ENCODE results near the gene DCAF12.

The DCAF12 gene

DNA sequence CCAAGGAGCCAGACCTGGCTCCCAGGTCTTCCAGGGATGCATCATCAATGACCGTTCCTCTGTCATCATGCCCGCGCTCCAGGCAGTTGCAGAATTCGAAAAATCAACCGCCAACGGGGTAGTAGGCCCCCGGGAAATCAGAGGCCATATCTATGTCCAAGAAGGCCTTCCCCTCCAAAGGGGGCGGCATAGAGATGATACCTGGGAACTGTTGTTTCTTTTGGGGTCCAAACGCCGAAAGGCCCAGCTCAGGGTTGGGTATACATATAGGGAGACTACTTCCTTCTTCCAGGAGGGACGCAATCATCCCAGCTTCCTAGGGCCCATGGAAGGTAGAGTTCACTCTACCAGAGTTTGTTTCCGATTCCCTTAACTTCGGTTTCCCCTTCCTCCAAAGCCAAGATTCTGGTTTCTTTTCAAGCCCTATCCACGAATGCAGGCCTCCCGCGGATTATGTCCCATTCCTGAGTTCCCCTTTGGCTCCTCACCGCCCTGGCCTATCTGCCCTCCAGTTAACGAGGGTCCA lies 754 bp downstream of the DCAF12 start:
- no peak for DNase-seq (ENCODE audit: low spot score)

DNA sequence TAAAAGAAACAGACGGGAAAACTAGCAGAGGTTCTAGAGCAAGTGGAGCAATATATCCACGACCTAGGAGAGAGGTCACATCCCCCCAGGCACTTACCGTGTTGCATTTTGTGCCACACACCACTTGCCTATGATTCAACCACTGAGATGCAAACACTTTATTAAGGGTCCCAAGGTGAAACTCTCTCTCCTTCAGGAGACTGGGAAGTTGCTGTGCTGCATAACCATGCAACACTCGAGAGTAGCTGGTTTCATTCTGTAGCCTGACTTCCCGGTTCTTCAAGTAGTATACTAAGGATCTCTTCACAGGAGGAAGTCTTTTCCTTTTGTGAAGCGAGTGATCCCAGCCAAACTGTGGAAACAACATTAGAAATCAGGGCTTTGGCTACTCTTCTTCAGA lies 1.6 kb downstream of the DCAF12 start:
- no peak for DNase-seq (ENCODE audit: low spot score)

DNA sequence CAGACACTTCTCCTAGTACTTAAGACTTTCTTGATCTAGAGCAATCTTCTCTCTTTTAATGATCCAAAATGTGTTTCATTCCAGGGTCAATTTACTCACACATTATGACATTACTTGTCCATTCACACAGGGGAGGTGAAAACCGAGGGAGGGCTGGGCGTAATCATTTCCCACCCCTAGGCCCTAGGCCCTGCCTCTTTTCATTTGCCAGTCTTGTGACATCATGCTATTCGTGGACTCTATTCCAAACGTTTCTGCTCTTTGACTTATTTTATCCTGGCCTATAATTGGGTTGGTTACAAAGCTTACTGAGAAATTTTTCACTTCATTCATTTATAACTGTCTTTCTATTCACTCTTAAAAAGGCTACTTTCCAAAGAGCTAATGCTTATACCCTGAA lies 2.4 kb downstream of the DCAF12 start:
- no peak for DNase-seq (ENCODE audit: low spot score)

DNA sequence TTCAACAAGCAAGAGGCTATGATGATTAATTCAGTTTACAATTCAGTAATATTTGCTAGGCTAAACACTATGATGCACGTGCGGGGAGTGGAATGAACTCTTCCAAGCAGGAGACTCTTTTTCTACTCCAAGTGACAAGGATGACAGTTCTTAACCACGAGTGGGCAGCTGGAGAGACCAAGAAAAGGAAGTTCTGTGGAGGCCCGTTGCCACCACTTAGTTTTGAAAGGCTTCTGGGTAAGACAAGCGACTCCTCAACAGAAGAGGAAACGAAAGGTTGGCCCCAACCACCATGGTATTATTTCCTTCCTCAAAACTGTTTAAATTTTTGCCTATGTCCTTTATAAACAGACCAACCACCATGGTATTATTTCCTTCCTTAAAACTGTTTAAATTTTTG lies 2.8 kb downstream of the DCAF12 start:
- peak; percentile 60 for DNase-seq (ENCODE audit: low spot score)

DNA sequence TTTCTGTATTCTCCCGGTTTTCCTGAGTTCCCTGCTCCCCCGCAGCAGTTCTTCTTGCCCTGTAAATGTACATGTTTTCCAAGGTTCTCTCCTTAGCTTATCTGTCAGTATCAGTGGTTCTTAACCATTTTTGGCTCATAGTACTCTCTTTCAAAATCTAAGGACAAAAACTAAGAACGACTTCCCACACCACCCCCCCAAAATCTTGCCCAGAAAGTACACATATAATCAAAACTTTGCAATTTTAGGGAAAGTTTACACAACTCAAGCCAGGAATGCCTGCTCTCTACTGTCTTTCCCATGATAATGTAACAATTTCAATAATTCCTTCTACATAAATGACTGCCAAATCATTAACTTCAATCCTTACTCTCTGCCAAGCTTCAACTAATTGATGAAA lies 4.5 kb downstream of the DCAF12 start:
- DNase-seq (ENCODE audit: low spot score) = no peak

DNA sequence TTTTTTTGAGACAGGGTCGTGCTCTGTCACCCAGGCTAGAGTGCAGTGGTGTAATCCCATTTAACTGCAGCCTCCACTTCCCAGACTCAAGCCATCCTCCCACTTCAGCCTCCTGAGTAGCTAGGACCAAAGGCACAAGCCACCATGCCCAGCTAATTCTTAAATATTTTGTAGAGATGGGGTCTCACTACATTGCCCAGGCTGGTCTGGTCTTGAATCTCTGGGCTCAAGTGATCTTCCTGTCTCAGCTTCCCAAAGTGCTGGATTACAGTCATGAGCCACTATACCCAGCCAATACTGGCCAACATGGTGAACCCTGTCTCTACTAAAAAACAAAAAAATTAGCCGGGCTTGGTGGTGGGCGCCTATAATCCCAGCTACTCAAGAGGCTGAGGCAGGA lies 6.8 kb downstream of the DCAF12 start:
- DNase-seq (ENCODE audit: low spot score) = no peak

DNA sequence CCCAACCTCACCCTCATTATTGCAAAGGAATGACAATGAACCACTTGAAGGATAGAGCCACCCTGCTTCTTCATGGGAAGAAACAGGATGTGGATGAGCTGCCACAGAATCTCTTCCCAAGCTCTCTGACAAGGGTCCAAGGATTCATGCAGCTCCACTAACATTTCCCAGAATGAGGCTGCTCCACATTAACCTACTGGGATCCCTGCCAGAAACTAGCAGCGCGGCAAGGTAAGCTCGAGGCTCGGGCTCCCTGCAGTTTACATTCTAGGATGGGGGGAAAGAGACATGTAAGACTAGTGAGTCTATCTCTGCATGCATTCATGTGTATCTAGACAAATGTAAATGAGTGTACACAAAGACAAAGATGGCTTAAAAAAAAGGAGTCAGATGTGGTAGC lies 12.1 kb downstream of the DCAF12 start:
- DNase-seq (ENCODE audit: low spot score) = no peak

DNA sequence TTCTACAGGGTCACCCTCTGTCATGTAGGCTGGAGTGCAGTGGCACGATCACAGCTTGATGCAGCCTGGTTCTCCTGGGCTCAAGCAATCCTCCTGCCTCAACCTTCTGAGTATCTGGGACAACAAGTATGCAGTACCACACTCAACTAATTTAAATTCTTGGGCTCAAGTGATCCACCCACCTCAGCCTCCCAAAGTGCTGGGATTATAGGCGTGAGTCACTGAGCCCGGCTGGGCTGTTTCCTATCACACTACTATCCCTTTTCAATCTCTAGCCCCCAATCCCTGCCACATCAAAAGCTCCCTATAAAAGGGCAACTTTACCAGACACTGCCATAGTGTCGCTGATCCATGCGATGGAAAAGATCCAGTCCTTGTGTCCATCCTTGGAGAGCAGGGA lies 20.4 kb downstream of the DCAF12 start:
- no peak for DNase-seq (ENCODE audit: low spot score)

DNA sequence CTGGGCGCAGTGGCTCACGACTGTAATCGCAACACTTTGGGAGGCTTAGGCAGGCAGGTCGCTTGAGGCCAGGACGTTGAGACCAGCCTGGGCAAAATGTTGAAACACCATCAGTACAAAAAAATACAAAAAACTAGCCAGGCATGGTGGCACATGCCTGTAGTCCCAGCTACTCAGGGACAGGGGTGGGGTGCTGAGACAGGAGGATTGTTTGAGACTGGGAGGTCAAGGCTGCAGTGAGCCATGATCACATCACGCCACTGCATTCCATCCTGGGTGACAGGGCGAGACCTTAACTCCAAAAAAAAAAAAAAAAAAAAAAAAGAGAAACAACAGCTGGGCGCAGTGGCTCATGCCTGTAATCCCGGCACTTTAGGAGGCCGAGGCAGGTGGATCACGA lies 23.7 kb downstream of the DCAF12 start:
- DNase-seq (ENCODE audit: low spot score) = no peak

DNA sequence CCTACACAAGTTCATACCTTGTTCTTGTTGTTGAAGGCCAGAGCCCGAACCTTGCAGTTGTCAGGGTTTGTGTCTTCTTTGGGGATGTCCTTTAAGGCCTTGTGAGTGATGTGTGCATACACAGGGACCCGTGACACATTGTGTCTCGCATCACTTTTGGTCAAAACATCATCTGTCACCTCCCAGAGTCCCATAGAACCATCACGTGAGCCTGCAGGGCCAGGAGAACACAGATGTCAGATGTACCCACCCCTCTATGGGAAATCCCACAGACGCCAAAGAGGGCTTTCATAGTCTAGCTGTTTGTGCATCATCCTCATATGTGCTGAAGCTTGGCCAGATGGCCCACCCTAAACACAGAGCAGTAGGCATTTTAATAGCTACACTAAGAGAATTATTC lies 28.2 kb downstream of the DCAF12 start:
- no peak for DNase-seq (ENCODE audit: low spot score)

DNA sequence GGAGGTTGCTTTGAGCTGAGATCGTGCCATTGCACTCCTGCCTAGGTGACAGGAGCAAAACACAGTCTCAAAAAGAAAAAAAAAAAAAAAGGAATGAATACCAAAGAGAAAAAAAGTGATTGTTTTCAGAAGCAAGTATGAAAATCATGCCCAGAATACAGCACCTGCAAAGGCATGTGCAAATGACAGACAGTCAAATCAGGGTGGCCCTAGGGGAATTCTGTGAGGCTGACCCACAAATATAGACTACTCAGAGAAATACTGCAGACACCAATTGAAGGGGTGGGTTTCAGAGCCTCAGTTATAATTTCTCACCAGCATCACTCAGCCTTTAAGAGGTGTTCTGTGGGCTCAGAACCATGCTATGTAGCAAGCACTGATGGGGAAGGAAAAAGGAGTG lies 28.6 kb downstream of the DCAF12 start:
- DNase-seq (ENCODE audit: low spot score) = no peak

DNA sequence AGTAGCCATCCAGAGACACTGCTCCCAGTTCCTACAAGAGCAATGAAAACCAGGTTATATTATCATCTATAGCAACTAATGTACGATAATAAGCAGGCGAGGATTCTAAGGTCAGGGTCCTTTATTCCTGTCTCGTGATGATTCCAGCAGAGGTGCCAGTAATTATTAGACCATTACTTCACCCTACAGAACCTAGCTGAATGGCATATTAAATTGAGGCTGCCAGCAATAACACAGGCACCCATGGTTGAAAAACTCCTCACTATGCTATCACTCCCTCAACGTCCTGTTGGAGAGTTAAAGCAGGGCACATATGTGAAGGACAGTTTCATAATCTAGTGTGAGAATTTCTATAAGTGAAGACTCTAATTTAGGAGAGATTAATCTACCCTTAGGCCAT lies 29.7 kb downstream of the DCAF12 start:
- no peak for DNase-seq (ENCODE audit: low spot score)

DNA sequence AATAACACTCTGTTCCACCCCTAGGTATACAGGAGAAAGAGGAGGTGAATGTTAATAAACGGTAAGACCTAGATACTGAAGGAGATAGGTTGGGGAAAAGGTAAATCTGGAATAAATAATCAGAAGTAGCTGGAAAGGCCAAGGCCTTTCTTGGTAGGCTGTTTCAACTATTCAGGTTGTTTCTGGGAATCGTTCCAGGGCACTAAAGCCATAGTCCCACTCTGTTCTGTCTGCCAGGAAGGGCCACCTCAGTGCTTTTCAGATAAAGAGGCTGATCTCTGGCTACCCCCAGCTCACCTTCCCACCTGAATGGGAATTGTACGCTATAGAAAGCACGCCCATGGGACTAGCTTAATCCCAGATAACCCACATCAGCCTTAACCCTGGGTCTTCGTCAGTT lies 32.9 kb downstream of the DCAF12 start:
- DNase-seq (ENCODE audit: low spot score) = no peak

DNA sequence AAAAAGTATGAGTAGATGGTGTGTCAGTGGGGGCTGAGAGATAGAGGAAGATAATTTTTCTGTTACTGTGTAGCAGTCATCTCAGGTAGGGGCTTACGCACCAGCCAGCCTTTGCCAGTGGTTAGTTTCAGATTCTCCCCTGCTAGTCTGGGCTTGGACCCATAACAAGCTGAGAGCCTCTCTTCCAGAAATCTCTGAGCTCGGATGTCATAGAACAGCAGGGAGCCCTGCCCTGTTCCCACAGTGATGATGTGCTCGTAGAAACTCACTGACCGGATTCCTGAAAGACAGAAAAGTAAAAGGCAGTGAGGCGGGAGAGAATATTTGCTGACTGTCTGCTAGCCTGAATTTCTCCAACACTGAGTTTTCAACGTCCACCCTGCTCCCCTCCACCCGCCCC lies 37.2 kb downstream of the DCAF12 start:
- peak; percentile 35 for DNase-seq (ENCODE audit: low spot score)

DNA sequence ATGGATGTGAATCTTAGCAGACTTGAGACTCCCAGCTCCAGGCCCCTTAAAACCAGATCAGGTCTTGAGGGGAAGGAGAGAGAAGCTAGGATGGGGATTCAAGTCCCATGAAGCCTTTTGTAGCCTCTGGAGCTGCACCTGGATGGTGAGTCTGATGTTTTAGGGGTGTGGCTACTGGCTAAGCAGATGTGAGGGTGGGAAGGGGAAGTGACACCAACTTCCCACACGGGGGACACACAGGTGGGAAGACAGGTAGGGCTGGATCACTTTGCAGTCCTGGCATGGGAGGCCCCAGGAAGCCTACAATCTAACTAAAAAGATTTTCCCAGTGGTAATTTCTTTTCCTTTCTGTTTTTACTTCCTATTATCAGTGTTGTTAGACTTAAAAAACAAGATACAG lies 39.1 kb downstream of the DCAF12 start:
- no peak for DNase-seq (ENCODE audit: low spot score)

DNA sequence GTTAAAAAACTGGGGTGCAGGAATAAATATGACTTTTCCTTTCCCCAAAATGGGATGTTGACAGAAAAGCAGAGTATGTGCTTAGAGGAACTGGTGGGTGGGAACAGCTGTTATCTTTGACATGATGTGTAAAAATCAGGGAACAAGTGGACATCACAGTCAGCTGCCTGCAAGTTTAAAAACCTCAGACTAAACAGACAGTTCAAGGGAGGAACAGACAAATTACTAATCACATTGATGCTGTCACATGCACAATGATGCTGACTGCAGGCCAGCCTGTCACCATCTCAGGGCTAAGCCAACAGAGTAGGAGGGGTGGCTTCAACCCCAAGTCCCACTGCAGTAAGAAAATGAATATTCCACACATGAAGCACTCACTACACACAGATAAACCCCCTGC lies 39.6 kb downstream of the DCAF12 start:
- peak; percentile 34 for DNase-seq (ENCODE audit: low spot score)

DNA sequence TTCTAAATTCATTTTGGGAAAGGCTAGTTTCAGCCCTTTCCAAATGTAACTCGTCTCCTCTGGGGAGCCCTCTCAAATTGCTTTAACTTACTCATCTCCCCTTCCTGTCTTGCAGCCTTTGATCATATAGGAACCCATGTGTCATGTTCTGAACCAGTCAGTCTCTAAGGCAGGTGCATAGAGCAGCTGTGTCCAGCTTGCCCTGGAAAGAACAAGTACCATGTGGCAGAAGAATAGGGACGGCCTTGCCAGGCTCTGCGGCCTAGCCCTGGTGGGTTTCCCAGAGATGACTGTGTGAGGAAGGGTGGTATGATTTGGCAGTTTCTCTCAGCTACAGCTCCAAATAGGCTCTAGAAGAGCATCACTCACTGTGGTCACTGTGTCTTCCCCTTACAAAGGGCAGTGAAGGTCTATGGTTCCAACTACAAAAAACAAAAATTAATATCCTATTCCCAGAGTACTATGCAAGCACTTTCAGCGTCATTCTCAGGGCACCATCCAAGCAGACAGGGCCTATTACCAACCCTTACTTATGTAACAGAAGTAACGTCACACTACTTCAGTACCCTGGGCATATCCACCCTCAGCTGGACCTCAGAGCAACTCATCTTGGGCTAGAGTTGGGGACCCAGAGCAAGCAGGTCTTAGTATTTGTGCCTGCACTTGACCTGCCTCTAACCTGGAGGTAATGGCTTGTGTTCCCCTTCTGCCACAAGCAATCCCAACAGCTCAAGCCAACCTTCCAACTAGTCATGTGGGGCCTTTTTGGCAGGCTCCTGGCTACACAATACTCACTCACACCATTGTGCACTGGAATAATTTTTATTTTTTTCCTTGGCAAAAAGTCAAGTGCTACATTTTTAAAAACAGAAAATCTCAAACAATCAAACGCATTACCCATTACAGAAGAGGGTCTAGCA lies 40.7 kb downstream of the DCAF12 start:
- peak; percentile 52 for DNase-seq (ENCODE audit: low spot score)

DNA sequence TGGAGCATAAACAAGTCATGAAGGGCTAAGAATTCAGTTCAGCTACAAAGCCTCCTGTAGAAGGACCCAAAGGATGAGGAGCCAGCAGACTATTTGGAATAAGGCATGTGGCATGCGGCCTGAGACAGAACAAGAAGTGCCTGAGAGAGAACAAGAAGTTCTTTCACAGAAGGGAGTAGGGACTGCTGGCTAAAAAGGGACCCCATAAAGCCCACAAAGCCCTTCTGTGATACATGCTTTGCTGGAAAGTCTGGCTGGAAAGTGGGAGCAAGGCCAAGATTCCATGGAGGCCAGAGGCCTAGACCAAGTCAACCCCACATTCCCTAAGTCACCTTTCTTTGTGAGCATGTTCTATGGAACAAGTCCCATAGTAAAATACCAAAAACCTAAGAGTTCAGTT lies 41.9 kb downstream of the DCAF12 start:
- peak; percentile 85 for DNase-seq (ENCODE audit: low spot score)

DNA sequence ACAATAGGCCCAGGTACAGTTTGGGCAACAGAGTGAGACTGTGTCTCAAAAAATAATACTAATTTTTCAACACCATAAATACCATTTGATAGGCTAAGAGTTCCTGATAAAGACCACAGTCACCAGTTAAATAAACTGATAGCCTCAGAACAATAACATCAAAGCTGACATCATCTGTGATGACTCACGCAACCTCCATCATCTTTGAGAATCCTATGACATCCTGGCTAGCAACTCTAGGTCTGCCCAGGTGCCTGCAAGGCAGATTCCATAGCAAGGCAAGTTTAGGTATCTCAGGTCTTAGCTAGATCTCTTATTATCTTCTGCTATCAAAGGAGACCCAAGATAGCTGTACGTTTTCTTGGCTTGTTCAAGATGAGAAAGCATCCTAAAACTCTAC lies 47.3 kb downstream of the DCAF12 start:
- no peak for DNase-seq (ENCODE audit: low spot score)

DNA sequence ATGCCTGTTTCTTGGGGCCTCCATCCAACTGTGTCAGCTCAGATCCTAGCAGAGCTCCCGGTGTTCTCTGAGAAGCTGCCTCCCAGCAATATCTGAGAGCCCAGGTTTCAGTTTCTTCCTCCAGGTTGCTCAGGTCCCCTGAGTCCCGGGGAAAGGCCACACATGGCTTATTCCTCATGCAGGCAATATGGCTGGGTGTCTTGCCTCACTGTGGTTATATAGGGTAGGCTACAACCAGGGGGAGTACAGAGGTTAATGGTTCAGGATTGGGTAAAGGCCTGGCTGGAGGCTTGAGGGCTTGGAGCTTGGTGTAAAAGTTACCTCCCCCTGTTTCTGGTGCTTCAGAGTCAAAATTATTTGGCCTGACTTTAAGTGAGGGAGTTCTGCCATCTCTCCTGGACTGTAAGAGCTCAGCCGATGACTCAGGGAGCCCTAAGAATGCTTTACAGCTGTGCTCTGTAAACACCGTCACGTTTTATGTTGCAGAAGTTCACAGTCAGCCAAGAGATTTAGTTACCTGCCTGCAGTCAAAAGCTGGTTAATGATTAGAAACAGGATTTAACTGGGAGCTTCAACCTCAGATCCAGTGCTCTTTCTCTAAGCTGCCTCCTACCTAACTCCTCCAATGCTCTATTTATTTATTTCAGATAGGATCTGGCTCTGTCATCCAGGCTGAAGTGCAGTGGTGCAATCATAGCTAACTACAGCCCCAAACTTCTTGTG lies 53.5 kb downstream of the DCAF12 start:
- DNase-seq (ENCODE audit: low spot score) = no peak

DNA sequence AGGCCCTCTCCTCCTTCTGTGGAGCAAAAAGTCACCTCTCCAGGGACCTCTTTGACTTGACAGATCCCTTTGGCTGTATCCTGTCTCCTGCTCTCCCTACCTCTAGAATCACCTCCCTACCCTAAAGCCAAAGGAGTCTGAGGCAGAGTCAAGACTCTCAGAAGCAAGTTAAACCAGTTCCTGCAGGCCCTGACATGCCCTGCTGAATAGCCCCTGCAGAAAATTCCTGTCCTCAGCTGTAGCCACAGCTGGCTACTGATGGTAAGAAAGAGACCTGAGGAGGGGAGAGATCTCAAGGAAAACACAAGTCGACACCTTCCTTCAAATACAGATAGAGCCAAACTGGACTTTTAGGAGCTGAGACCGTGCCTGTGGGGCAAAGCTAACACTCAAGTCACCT lies 54.1 kb downstream of the DCAF12 start:
- DNase-seq (ENCODE audit: low spot score) = no peak

DNA sequence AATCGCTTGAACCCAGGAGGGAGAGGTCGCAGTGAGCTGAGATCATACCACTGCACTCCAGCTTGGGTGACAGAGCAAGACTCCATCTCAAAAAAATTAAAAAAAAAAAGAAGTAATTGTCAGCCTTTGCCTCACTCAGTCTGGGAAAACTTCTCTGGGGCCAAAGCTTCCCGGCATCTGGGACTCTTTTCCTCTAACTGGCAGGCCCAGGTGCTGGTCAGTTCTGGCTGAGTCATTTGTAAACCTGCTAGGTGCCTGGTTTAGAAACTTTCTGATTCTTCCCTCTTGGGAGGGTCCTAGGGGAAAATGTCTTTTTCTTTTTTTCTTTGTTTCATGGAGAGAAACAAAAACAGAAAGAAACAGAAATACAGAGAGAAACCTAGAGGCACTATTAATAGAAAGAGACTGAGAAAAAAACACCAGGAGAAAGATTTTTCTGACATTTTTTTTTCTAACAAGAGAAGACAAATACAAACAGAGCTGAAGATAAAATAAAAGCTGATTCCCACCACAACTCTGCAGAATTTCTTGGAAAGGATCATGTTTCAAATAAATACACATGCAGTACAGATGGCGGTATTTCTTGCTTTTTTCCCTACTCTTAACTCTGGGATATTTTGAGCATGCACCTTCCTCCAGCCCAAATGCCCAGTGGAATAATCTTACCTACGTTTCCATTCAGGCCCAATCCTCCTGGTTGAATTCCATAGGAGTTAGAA lies 55.7 kb downstream of the DCAF12 start:
- DNase-seq (ENCODE audit: low spot score) = no peak

DNA sequence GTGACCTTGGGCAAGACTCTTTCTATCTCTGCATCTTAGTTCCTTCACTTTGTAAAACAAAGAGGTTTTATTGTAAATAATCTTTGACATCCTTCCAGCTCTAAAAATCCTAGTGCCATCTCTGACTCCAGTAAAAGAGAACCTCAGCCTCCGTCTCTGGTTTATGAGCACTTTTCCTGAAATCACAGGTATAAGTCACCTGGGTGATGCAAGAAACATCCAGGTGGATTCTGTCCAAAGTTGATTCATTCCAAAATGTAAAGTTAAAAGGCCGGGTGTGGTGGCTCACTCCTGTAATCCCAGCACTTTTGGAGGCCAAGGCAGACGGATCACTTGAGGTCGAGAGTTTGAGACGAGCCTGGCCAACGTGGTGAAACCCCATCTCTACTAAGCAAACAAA lies 56.7 kb downstream of the DCAF12 start:
- DNase-seq (ENCODE audit: low spot score) = no peak
